Activated T-cell treated with anti-CD3 and anti-CD28 coated beads, Interleukin-2, amount 50 U/mL, for 72 hours (primary cell): ENCODE measurements around the gene DIAPH1. TPM values are rescaled to one million over a fixed set of nuclear protein-coding genes. Genes with fewer than 3 reads are reported as not detected.

Experiments used
- ATAC-seq, 2 donors: fragments of 150-1000 bp; cut with Tn5 transposase; replicated peaks in 1 of 2; 2 replicates each; pipeline ENCODE4 v1.10.0; 2021; ENCODE audit warnings: moderate library complexity in 2 of 2, mild to moderate bottlenecking in 1 of 2
- DNase-seq, 2 donors: peaks; one replicate each; pipeline ENCODE4 v3.0.0; 2021 to 2022; ENCODE audit warnings: mixed read lengths in 1 of 2
- H3K27ac Mint-ChIP-seq: one replicate; pipeline ENCODE4 v1.8.0; 2022; ENCODE audit warnings: mild to moderate bottlenecking, moderate library complexity, mixed read lengths
- H3K27me3 Mint-ChIP-seq: one replicate; pipeline ENCODE4 v1.8.0; 2022; ENCODE audit warnings: low read depth, mixed read lengths
- H3K36me3 Mint-ChIP-seq, 2 donors: one replicate each; pipeline ENCODE4 v1.8.0; 2022; ENCODE audit warnings: mixed read lengths in 2 of 2, mild to moderate bottlenecking in 1 of 2; ENCODE audit not compliant: insufficient read depth in 2 of 2
- H3K4me1 Mint-ChIP-seq: one replicate; pipeline ENCODE4 v1.8.0; 2022; ENCODE audit warnings: low read depth, mixed read lengths
- H3K4me3 Mint-ChIP-seq, 2 donors: one replicate each; pipeline ENCODE4 v1.8.0; 2022; ENCODE audit warnings: mild to moderate bottlenecking in 2 of 2, mixed read lengths in 2 of 2, moderate library complexity in 2 of 2
- H3K9me3 Mint-ChIP-seq, 2 donors: one replicate each; pipeline ENCODE4 v1.8.0; 2022; ENCODE audit warnings: mixed read lengths in 2 of 2
- total RNA-seq, 2 donors: library from RNA; stranded (reverse); gene quantifications; one replicate each; pipeline ENCODE4 v1.2.3, GENCODE V29; 2022

DIAPH1 gene
- total RNA-seq, 2 donors from 2014 or later, result 162 to 165 TPM

DNA sequence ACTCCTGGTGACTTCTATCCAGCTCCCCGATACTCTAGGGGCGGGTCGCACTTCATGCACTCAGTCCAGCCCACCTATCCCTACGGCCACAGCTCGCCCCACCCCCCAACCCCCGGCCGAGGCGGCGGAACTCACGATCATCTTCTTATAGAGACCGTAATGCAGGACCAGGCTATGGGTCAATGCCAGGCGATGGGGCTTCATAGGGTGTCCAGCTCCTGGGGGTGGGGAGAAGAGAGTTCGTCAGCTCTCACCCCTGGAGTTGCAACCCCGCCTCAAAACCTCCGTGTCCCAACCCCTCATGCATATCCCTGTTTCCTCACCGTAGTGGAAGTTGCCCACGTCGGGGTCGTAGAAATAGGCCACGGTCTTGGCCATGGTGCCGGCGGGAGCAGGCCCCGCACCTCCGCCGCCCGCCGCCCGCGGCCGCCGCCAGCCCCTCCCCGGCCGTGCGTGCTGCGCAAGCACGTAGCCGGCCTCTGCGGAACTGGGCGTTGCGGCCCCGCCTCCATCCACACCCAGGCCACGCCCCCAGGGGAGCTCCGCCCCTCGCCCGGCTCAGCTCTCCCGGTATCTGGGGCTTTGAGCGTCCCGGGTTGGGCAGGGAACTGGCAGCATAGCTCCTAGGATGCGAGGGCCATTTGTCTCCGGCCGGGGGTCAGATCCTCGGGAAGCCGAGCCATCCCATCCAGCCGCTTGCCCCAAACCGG is 17.8 kb upstream of the DIAPH1 start, which contains the start of the genes HDAC3 and RELL2:
Gene HDAC3 (minus strand): TSS at position 437 of the 710 bp plus-strand sequence. CDS start 59 bp downstream, at position 378.
Gene RELL2 (plus strand): TSS at position 585 of the 710 bp plus-strand sequence. CDS start 1,229 bp downstream, outside the sequence.
- H3K27ac Mint-ChIP-seq, result peak within 1 kb of the TSS; percentile 90
- peak; percentile 88 to 91 for ATAC-seq
- H3K9me3 Mint-ChIP-seq, result no peaks in the 10 kb centered on the region
- peak within 1 kb of the TSS; percentile 94 to 96 for H3K4me3 Mint-ChIP-seq
- peak; percentile 95 to 98 for DNase-seq
- H3K36me3 Mint-ChIP-seq, result peaks cover 5 to 7% of the 10 kb centered on the region in 2 donors
- H3K4me1 Mint-ChIP-seq, result peaks cover 48% of the 10 kb centered on the region
- H3K27me3 Mint-ChIP-seq, result no peaks in the 10 kb centered on the region

DNA sequence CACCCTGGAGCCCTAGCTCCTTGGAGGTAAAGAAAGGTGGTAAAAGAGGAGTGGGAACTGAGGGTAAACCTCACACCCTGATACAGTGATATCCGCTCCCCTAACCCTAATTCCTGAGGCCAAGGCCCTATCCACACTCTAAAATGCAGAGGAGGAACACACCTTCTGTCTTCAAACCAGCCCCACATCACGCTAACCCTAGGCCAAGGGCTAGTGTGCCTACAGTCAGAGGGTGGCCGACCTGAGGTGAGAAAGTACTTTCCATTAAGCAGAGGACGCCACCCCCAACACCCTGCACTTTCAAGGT is 17.3 kb upstream of the DIAPH1 start:
- H3K9me3 Mint-ChIP-seq, result no peaks in the 10 kb centered on the region
- H3K4me3 Mint-ChIP-seq, result peak overlapping the region; percentile 94 to 96
- H3K36me3 Mint-ChIP-seq, result peaks cover 5% of the 10 kb centered on the region in 2 donors
- ATAC-seq (no peak), DNase-seq (no peak)
- peaks cover 43% of the 10 kb centered on the region for H3K4me1 Mint-ChIP-seq
- peak overlapping the region; percentile 90 for H3K27ac Mint-ChIP-seq
- H3K27me3 Mint-ChIP-seq, result no peaks in the 10 kb centered on the region

- ATAC-seq, result no peak
- H3K4me1 Mint-ChIP-seq, result peaks cover 39% of the 10 kb centered on the region
- no peaks in the 10 kb centered on the region for H3K27me3 Mint-ChIP-seq
- no peak for DNase-seq
- peak overlapping the region; percentile 94 to 96 for H3K4me3 Mint-ChIP-seq
- H3K27ac Mint-ChIP-seq, result peak overlapping the region; percentile 90
- H3K9me3 Mint-ChIP-seq, result no peaks in the 10 kb centered on the region
- peaks cover 4 to 5% of the 10 kb centered on the region in 2 donors for H3K36me3 Mint-ChIP-seq
Observed at GRCh38 chr5:141635646-141636045, 16.8 kb upstream of the DIAPH1 start.

DNA sequence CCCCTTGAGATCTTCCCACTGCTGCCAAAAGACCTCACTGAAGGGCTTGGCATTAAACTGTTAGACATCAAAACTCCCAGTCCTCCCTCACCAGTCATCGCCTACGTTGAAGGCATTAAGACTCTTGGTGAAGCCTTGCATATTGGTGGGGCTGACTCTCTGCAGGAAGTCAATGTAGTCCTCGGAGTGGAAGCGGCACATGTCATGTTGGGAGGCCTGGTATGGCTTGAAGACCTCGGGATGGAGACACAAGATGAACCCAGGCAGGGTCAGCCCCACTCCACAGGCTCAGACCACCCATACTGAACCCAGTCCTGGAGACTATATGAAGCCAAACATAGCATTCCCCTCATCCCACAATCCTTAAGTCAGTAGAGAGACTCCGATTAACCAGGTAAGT is 15.9 kb upstream of the DIAPH1 start:
- no peak for ATAC-seq
- DNase-seq, result no peak
- Mint-ChIP-seq H3K4me1 (peaks cover 37% of the 10 kb centered on the region), H3K9me3 (no peaks in the 10 kb centered on the region), H3K36me3 (peaks cover 5 to 7% of the 10 kb centered on the region in 2 donors), H3K4me3 (peak overlapping the region; percentile 94 to 96), H3K27ac (no peak overlapping the region), H3K27me3 (no peaks in the 10 kb centered on the region)

GRCh38 chr5:141633871-141634561 is 15.2 kb upstream of the DIAPH1 start:
- Mint-ChIP-seq H3K27ac (peak overlapping the region; percentile 44), H3K9me3 (no peaks in the 10 kb centered on the region), H3K4me1 (peaks cover 35% of the 10 kb centered on the region), H3K36me3 (peaks cover 5 to 10% of the 10 kb centered on the region in 2 donors), H3K4me3 (peak overlapping the region; percentile 32 to 38), H3K27me3 (no peaks in the 10 kb centered on the region)
- DNase-seq (no peak), ATAC-seq (no peak)

GRCh38 chr5:141632650-141633049 is 13.8 kb upstream of the DIAPH1 start:
- Mint-ChIP-seq H3K4me1 (peaks cover 31% of the 10 kb centered on the region), H3K4me3 (no peak overlapping the region), H3K27me3 (no peaks in the 10 kb centered on the region), H3K9me3 (no peaks in the 10 kb centered on the region), H3K36me3 (peaks cover 7 to 16% of the 10 kb centered on the region in 2 donors), H3K27ac (no peak overlapping the region)
- ATAC-seq (no peak), DNase-seq (no peak)

GRCh38 chr5:141630570-141631140 is 11.9 kb upstream of the DIAPH1 start:
- H3K4me3 Mint-ChIP-seq, result no peak overlapping the region
- H3K36me3 Mint-ChIP-seq, result peaks cover 5 to 20% of the 10 kb centered on the region in 2 donors
- peaks cover 28% of the 10 kb centered on the region for H3K4me1 Mint-ChIP-seq
- ATAC-seq (no peak), DNase-seq (no peak)
- H3K27ac Mint-ChIP-seq, result no peak overlapping the region
- no peaks in the 10 kb centered on the region for H3K27me3 Mint-ChIP-seq
- H3K9me3 Mint-ChIP-seq, result no peaks in the 10 kb centered on the region

- DNase-seq, result no peak
- peaks cover 18% of the 10 kb centered on the region for H3K4me1 Mint-ChIP-seq
- H3K27ac Mint-ChIP-seq, result no peak overlapping the region
- no peak overlapping the region for H3K4me3 Mint-ChIP-seq
- H3K9me3 Mint-ChIP-seq, result no peaks in the 10 kb centered on the region
- peaks cover 4 to 26% of the 10 kb centered on the region in 2 donors for H3K36me3 Mint-ChIP-seq
- no peak for ATAC-seq
- H3K27me3 Mint-ChIP-seq, result no peaks in the 10 kb centered on the region
Observed at GRCh38 chr5:141628175-141628788, 9.5 kb upstream of the DIAPH1 start.

DNA sequence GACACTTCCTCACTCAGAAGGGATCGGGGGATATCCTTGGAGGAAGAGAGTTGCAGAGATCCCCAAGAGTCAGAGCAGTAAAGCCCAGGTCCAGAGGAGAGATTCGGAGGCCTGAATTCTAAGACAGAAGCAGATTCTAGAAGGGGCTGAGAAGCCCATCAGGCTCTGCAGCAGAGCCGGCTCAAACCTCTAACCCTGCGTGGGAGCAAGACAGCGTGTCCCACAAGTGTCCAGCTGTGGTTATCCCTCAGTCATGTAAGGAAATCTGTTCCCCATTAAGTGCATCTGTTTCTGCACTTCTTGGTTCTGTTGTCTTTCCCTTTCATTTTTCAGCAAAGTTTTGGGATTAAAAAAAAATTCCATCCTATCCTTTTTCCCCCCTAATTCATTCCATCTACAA is 4.8 kb upstream of the DIAPH1 start:
- Mint-ChIP-seq H3K27me3 (no peaks in the 10 kb centered on the region), H3K9me3 (no peaks in the 10 kb centered on the region), H3K4me1 (peaks cover 42% of the 10 kb centered on the region), H3K4me3 (peak overlapping the region; percentile 55 to 74), H3K36me3 (peaks cover 10 to 27% of the 10 kb centered on the region in 2 donors), H3K27ac (peak overlapping the region; percentile 87)
- ATAC-seq, result no peak
- DNase-seq, result no peak

DNA sequence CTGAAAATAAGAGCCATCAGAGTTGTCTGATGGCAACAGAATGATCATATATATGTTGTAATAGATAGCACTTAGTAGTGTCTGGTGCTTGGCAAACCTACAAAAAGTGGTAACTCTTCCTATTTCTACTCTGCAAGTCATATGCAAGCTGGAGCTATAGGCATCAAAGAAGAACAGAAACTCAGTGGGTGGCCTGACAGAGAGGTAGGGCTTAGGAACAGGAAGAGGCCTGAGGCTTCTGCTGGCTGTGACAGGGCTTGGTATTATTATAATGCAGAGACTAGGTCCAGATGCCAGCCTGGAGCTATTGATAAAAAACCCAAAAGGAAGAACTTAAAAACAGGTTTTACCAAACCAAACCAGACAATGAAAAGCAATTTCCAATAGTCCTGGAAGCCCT is 4.4 kb upstream of the DIAPH1 start:
- H3K9me3 Mint-ChIP-seq, result no peaks in the 10 kb centered on the region
- DNase-seq (peak; percentile 36 to 41), ATAC-seq (peak; percentile 34 to 36)
- H3K27me3 Mint-ChIP-seq, result no peaks in the 10 kb centered on the region
- H3K27ac Mint-ChIP-seq, result peak overlapping the region; percentile 87
- peaks cover 41% of the 10 kb centered on the region for H3K4me1 Mint-ChIP-seq
- H3K4me3 Mint-ChIP-seq, result peak overlapping the region; percentile 55 to 74
- H3K36me3 Mint-ChIP-seq, result peaks cover 12 to 28% of the 10 kb centered on the region in 2 donors

DNA sequence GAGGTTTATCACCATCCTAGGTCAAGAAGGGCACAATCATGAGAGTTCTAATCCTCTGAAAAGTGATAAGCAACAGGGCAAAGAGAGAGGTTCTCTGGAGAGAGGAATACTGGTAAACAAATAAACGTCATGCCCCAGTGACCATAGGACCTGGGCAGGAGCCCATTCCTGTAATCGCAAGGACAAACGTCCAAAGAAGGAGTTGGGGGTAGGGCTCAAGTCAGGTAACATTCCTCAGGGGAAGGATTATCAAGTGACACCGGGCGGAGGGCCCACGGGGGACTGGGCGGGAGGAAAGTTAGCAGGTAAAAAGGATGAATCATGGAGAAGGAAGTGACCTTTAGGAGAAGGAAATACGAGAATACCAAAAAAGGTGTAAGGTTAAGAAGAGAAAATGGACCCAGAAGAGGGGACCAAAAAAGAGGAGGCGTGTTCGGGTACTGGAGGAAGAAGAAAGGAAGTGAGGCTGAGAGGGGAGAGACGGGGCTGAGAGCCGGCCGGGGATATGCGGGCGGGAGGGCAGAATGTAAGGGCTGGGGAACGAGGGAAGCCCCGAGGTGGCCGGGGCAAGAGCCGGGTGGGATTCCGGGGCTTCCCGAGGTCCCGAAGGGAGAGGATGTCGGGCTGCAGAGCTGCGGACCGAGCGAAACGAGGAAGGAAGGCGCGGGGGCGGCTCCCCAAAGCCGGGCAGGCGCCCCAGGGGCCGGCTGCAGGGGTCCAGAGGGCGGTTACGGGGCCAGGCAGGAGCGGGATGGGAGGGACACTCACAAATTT is 583 bp downstream of the DIAPH1 start:
- H3K4me1 Mint-ChIP-seq, result peaks cover 62% of the 10 kb centered on the region
- H3K36me3 Mint-ChIP-seq, result peaks cover 11 to 17% of the 10 kb centered on the region in 2 donors
- no peaks in the 10 kb centered on the region for H3K27me3 Mint-ChIP-seq
- no peaks in the 10 kb centered on the region for H3K9me3 Mint-ChIP-seq
- peak; percentile 39 to 42 for ATAC-seq
- peak overlapping the region; percentile 94 for H3K27ac Mint-ChIP-seq
- peak; percentile 57 to 61 for DNase-seq
- peak overlapping the region; percentile 92 to 98 for H3K4me3 Mint-ChIP-seq

DNA sequence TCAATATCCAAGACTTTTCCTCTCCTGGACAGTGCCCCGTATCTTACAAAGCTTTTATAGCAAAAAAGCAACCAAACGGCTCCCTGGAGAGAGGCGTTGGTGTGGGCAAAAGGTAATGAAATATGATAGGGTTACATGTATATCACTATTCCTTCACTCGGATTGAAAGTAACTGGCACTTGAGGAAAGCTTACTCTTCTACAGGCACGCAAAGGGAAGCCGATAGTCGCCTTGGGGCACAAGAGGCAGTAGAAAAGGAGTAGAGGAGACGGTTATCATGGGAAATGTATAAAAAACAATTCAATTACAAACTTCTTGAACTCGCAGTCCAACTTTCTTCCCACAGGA is 1.1 kb downstream of the DIAPH1 start:
- H3K36me3 Mint-ChIP-seq, result peaks cover 9 to 17% of the 10 kb centered on the region in 2 donors
- peak overlapping the region; percentile 94 for H3K27ac Mint-ChIP-seq
- DNase-seq (no peak), ATAC-seq (no peak)
- no peaks in the 10 kb centered on the region for H3K9me3 Mint-ChIP-seq
- peak overlapping the region; percentile 92 to 98 for H3K4me3 Mint-ChIP-seq
- H3K27me3 Mint-ChIP-seq, result no peaks in the 10 kb centered on the region
- H3K4me1 Mint-ChIP-seq, result peaks cover 62% of the 10 kb centered on the region
